PC-9 (cell line): Measurements from ENCODE around the gene SCYGR4.

ENCODE experiments used
- CTCF ChIP-seq: fragments of 200-600 bp; sonication (generic); conservative IDR thresholded peaks from 2 replicates; pipeline ENCODE4 v1.6.1; 2017; ENCODE audit warnings: mixed run types, antibody characterized with exemption, mild to moderate bottlenecking, moderate library complexity
- EZH2 ChIP-seq: fragments of 200-600 bp; sonication (generic); IDR thresholded peaks from 2 replicates; pipeline ENCODE4 v1.8.0; 2017; ENCODE audit warnings: antibody characterized with exemption, low read depth

GRCh38 chr2:227612546-227613271 lies 4.6 kb upstream of the SCYGR4 start:
- TF ChIP-seq CTCF = no peak
- no peak for TF ChIP-seq EZH2
